ENCODE measurements around the gene CASKIN1. TPM values are rescaled to one million over a fixed set of nuclear protein-coding genes. Genes with fewer than 3 reads are reported as not detected.

The CASKIN1 gene
- polyA plus RNA-seq, 3 donors, result not detected

DNA sequence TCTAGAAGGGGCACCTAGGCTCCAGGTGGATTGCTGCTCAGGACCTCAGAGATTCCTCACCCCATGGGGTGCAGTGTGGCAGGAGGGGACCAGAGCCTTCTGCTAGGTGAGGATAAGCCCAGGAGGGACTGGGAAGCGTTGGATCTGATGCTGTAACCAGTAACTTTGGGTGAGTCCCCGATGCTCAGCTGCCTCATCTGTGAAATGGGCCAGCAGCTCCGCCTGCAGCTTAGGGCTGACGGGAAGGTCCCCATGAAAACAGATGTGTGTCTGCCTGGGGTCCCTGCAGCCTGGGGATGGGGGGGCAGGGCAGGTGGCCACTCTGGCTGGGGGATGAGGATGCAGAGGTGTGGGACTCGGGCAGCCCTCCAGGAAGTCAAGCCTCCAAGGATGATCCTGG, 2.7 kb upstream of the CASKIN1 start:
- Histone ChIP-seq H3K36me3 (replicated peaks in 1 of 2; ENCODE audit: control insufficient read depth in 1 of 2, insufficient read depth in 2 of 2, low read length in 2 of 2) (no peaks in the 10 kb centered on the region), H3K4me2 (replicated peaks; ENCODE audit: extremely low read depth, low read length, poor library complexity, severe bottlenecking) (no peak overlapping the region), H3K79me2 (ENCODE audit: insufficient read depth, low read length) (no peaks in the 10 kb centered on the region), H4K20me1 (ENCODE audit: insufficient read depth, low read length) (no peaks in the 10 kb centered on the region), H3K9me3 (replicated peaks in 1 of 2; ENCODE audit: control insufficient read depth in 1 of 2, insufficient read depth in 1 of 2, low read length in 2 of 2) (peaks cover 0 to 7% of the 10 kb centered on the region in 2 donors), H3K4me3 (replicated peaks in 1 of 3; ENCODE audit: low read depth in 2 of 3, low read length in 3 of 3) (no peak overlapping the region), H2AFZ (ENCODE audit: insufficient read depth, low read depth, low read length, poor library complexity, severe bottlenecking) (no peak overlapping the region), H3K9ac (ENCODE audit: insufficient read depth, low read length, poor library complexity, severe bottlenecking) (no peak overlapping the region), H3K4me1 (ENCODE audit: control insufficient read depth in 1 of 2, insufficient read depth in 2 of 2, low read length in 2 of 2) (peaks cover 3 to 7% of the 10 kb centered on the region in 2 donors), H3K27ac (ENCODE audit: low read depth in 1 of 2, low read length in 2 of 2) (no peak overlapping the region), H3K27me3 (ENCODE audit: control insufficient read depth in 2 of 2, insufficient read depth in 2 of 2, low read length in 2 of 2) (peaks cover 35 to 48% of the 10 kb centered on the region in 2 donors)
- Mint-ChIP-seq H3K27me3 (ENCODE audit: low read depth in 3 of 3) (peaks cover 45 to 69% (median 47%) of the 10 kb centered on the region in 3 donors), H3K4me3 (peak overlapping the region in 1 of 2 donors; percentile 62), H3K4me1 (peaks cover 5% of the 10 kb centered on the region), H3K9me3 (peaks cover 0 to 18% (median 6%) of the 10 kb centered on the region in 7 donors), H3K27ac (peak overlapping the region in 1 of 7 donors; percentile 46), H3K36me3 (no peaks in the 10 kb centered on the region)
- intact Hi-C loops (cut with micrococcal nuclease), result loop anchor here in 1 of 2 donors (5.0 kb wide), 1 partner anchor 53 kb away; the partner anchor contains the start of gene ECI1
- DNase-seq, result no peak
- WGBS (ENCODE audit: insufficient coverage), result 95% methylated on average over 5 of the region's 5 CpGs
- TF ChIP-seq, protein P1, sequence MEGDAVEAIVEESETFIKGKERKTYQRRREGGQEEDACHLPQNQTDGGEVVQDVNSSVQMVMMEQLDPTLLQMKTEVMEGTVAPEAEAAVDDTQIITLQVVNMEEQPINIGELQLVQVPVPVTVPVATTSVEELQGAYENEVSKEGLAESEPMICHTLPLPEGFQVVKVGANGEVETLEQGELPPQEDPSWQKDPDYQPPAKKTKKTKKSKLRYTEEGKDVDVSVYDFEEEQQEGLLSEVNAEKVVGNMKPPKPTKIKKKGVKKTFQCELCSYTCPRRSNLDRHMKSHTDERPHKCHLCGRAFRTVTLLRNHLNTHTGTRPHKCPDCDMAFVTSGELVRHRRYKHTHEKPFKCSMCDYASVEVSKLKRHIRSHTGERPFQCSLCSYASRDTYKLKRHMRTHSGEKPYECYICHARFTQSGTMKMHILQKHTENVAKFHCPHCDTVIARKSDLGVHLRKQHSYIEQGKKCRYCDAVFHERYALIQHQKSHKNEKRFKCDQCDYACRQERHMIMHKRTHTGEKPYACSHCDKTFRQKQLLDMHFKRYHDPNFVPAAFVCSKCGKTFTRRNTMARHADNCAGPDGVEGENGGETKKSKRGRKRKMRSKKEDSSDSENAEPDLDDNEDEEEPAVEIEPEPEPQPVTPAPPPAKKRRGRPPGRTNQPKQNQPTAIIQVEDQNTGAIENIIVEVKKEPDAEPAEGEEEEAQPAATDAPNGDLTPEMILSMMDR (IDR thresholded peaks at IDR 0.05), result no peak

DNA sequence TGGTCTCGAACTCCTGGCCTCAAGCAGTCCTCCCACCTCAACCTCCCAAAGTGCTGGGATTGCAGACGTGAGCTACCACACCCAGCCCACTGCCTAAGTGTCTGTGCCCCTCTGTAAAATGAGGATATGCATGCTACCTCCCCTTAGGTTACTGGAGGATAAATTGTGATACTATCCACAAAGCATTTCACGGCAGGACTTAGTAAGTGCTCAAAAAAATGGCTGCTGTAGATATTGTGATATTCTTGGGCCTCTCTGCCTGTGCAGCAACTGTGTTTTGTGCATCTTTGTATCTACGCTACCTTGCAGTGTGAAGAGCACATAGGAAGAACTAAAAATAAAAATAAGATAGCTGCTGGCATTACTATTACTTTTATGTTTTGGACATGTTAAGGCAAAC, 1.9 kb upstream of the CASKIN1 start:
- peaks cover 4% of the 10 kb centered on the region for H3K4me1 Mint-ChIP-seq

More for the DNA sequence above, 1.9 kb upstream of the CASKIN1 start:
- Histone ChIP-seq H3K27ac (ENCODE audit: low read depth in 1 of 2, low read length in 2 of 2) (no peak overlapping the region), H3K9me3 (replicated peaks in 1 of 2; ENCODE audit: control insufficient read depth in 1 of 2, insufficient read depth in 1 of 2, low read length in 2 of 2) (peaks cover 0 to 7% of the 10 kb centered on the region in 2 donors), H2AFZ (ENCODE audit: insufficient read depth, low read depth, low read length, poor library complexity, severe bottlenecking) (no peak overlapping the region), H3K4me3 (replicated peaks in 1 of 3; ENCODE audit: low read depth in 2 of 3, low read length in 3 of 3) (no peak overlapping the region), H3K79me2 (ENCODE audit: insufficient read depth, low read length) (no peaks in the 10 kb centered on the region), H3K27me3 (ENCODE audit: control insufficient read depth in 2 of 2, insufficient read depth in 2 of 2, low read length in 2 of 2) (peaks cover 35 to 56% of the 10 kb centered on the region in 2 donors), H4K20me1 (ENCODE audit: insufficient read depth, low read length) (no peaks in the 10 kb centered on the region), H3K36me3 (replicated peaks in 1 of 2; ENCODE audit: control insufficient read depth in 1 of 2, insufficient read depth in 2 of 2, low read length in 2 of 2) (no peaks in the 10 kb centered on the region), H3K4me1 (ENCODE audit: control insufficient read depth in 1 of 2, insufficient read depth in 2 of 2, low read length in 2 of 2) (peaks cover 3 to 7% of the 10 kb centered on the region in 2 donors), H3K4me2 (replicated peaks; ENCODE audit: extremely low read depth, low read length, poor library complexity, severe bottlenecking) (no peak overlapping the region), H3K9ac (ENCODE audit: insufficient read depth, low read length, poor library complexity, severe bottlenecking) (no peak overlapping the region)
- peak overlapping the region in 1 of 2 donors; percentile 76 for H3K4me3 Mint-ChIP-seq
- WGBS (ENCODE audit: insufficient coverage), result no CpG with 5 or more reads among the region's 4 CpGs
- no peaks in the 10 kb centered on the region for H3K36me3 Mint-ChIP-seq
- H3K27me3 Mint-ChIP-seq (ENCODE audit: low read depth in 3 of 3), result peaks cover 52 to 77% (median 55%) of the 10 kb centered on the region in 3 donors
- intact Hi-C loops (cut with micrococcal nuclease), result loop anchor here in 1 of 2 donors (5.0 kb wide), 1 partner anchor 54 kb away; the partner anchor contains the start of gene ECI1
- no peak overlapping the region for H3K27ac Mint-ChIP-seq
- TF ChIP-seq, protein P1 (IDR thresholded peaks at IDR 0.05), result no peak
- no peak for DNase-seq
- H3K9me3 Mint-ChIP-seq, result peaks cover 0 to 18% (median 6%) of the 10 kb centered on the region in 7 donors

All from CD14-positive monocyte (primary cell).